ENCODE data around the gene TK2.

The TK2 gene

GRCh38 chr16:66554021-66554420 lies 4.1 kb upstream of the TK2 start:
- DNase-seq (ENCODE audit: low read depth, low spot score): no peak
- no peak overlapping the region for H3K4me3 ChIP-seq (ENCODE audit: low read depth, low read length)
- in situ Hi-C loops (cut with HindIII; ENCODE audit: low sequenced_read_pairs): no loop called here
- no peak for TF ChIP-seq CTCF (IDR thresholded peaks at IDR 0.05; ENCODE audit: low read depth, low read length)

DNA sequence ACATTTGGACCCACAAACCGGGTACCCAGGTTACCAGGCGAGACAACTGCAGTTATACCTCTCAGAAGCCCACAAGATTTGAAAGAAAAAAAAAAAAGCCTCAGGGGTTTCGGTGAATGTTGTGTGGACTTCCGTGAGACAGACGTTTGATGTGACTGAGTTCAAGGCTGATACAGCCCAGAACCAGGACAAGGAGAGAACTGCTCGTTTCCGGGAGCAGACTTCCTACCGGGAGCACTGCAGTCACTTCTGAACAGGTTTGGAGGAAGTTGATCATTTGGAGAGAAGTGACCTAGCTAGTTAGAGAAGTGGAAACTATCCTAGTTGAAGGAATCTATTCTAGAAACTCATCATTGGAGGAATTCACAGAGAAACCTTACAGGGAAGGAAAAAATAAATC lies 3.3 kb upstream of the TK2 start:
- no peak for DNase-seq (ENCODE audit: low read depth, low spot score)
- no peak for TF ChIP-seq CTCF (IDR thresholded peaks at IDR 0.05; ENCODE audit: low read depth, low read length)
- in situ Hi-C loops (cut with HindIII; ENCODE audit: low sequenced_read_pairs): no loop called here
- H3K4me3 ChIP-seq (ENCODE audit: low read depth, low read length): peak overlapping the region; percentile 69

- peak; percentile 90 for DNase-seq (ENCODE audit: low read depth, low spot score)
- H3K4me3 ChIP-seq (ENCODE audit: low read depth, low read length): peak within 1 kb of the TSS; percentile 69
- in situ Hi-C loops (cut with HindIII; ENCODE audit: low sequenced_read_pairs): no loop called here
- TF ChIP-seq CTCF (IDR thresholded peaks at IDR 0.05; ENCODE audit: low read depth, low read length): no peak
Observed at GRCh38 chr16:66552286-66553177, 2.6 kb upstream of the TK2 start, which contains the start of gene CKLF. TSS of gene CKLF (plus strand) at chr16:66552576. CDS start at chr16:66552716, 140 bp downstream.

- no peak for DNase-seq (ENCODE audit: low read depth, low spot score)
- in situ Hi-C loops (cut with HindIII; ENCODE audit: low sequenced_read_pairs): no loop called here
- TF ChIP-seq CTCF (IDR thresholded peaks at IDR 0.05; ENCODE audit: low read depth, low read length): no peak
- peak overlapping the region; percentile 69 for H3K4me3 ChIP-seq (ENCODE audit: low read depth, low read length)
Observed at GRCh38 chr16:66551788-66552285, 1.9 kb upstream of the TK2 start.

- in situ Hi-C loops (cut with HindIII; ENCODE audit: low sequenced_read_pairs): no loop called here
- no peak overlapping the region for H3K4me3 ChIP-seq (ENCODE audit: low read depth, low read length)
- no peak for DNase-seq (ENCODE audit: low read depth, low spot score)
- TF ChIP-seq CTCF (IDR thresholded peaks at IDR 0.05; ENCODE audit: low read depth, low read length): peak; percentile 15
Observed at GRCh38 chr16:66551348-66551759, 1.4 kb upstream of the TK2 start.

GRCh38 chr16:66548868-66549267 lies 1.1 kb downstream of the TK2 start:
- peak overlapping the region; percentile 64 for H3K4me3 ChIP-seq (ENCODE audit: low read depth, low read length)
- in situ Hi-C loops (cut with HindIII; ENCODE audit: low sequenced_read_pairs): no loop called here
- no peak for DNase-seq (ENCODE audit: low read depth, low spot score)
- no peak for TF ChIP-seq CTCF (IDR thresholded peaks at IDR 0.05; ENCODE audit: low read depth, low read length)
